Sigmoid colon (tissue), 4 donors: Measurements from ENCODE around the gene SMYD3.

Experiments
- CTCF ChIP-seq, 4 experiments: fragments of 450-650 bp in 3 of 4; fragments of 200-600 bp in 1 of 4; IDR thresholded peaks; one replicate each; pipeline ENCODE4 v1.5.1; 2016 to 2019; ENCODE audit warnings: antibody characterized with exemption in 4 of 4, mild to moderate bottlenecking in 3 of 4, moderate library complexity in 2 of 4
- EP300 ChIP-seq, 4 donors: sonication (generic); formaldehyde crosslinking; IDR thresholded peaks; one replicate each; pipeline ENCODE4 v1.6.1; 2017; ENCODE audit warnings: antibody characterized with exemption in 4 of 4
- POLR2AphosphoS5 ChIP-seq, 4 donors: sonication (generic); formaldehyde crosslinking; IDR thresholded peaks; one replicate each; pipeline ENCODE4 v1.6.1; 2017; ENCODE audit warnings: antibody characterized with exemption in 4 of 4

GRCh38 chr1:246455476-246455875 is 51.6 kb downstream of the SMYD3 start:
- TF ChIP-seq POLR2AphosphoS5 (IDR thresholded peaks at IDR 0.05), result no peak
- no peak for TF ChIP-seq CTCF (IDR thresholded peaks at IDR 0.05)
- no peak for TF ChIP-seq EP300 (IDR thresholded peaks at IDR 0.05)
